HEK293 (cell line): Measurements from ENCODE around the gene ZNF536.
A peak's percentile ranks its signal among the peaks of the same experiment; 100 is the strongest.

Source experiments
- CTCF ChIA-PET: fragments of 350-600 bp; formaldehyde crosslinking; extraction: SDS; loops from one replicate; lab custom pipeline; 2021; ENCODE audit warnings: antibody characterized with exemption; lab: Yijun Ruan, JAX
- POLR2A ChIA-PET: fragments of 300-600 bp; formaldehyde crosslinking; extraction: SDS; loops from one replicate; lab custom pipeline; 2020; ENCODE audit warnings: antibody characterized with exemption, inconsistent platforms; lab: Yijun Ruan, JAX
- H3K27ac ChIP-seq: fragments of 200-500 bp; sonication (Bioruptor generic); 2 replicates; pipeline ENCODE4 v1.5.1; 2014; ENCODE audit warnings: low read depth, low read length, control low read depth, inconsistent platforms; ENCODE audit errors: extremely low read depth
- H3K36me3 ChIP-seq, 2 experiments: fragments of 200-500 bp in 1 of 2; sonication (Bioruptor generic) in 1 of 2; 1 replicate in 1 of 2; 2 replicates in 1 of 2; pipeline ENCODE4 v1.5.1; 2014 to 2017; ENCODE audit warnings: inconsistent platforms in 2 of 2, low read length in 2 of 2; ENCODE audit not compliant: control insufficient read depth in 2 of 2, insufficient read depth in 1 of 2
- H3K4me1 ChIP-seq: fragments of 200-500 bp; sonication (Bioruptor generic); 2 replicates; pipeline ENCODE4 v1.5.1; 2014; ENCODE audit warnings: mild to moderate bottlenecking, low read length, inconsistent platforms; ENCODE audit not compliant: control insufficient read depth, insufficient read depth
- H3K4me3 ChIP-seq: 2 replicates; pipeline ENCODE4 v1.5.1; 2011; ENCODE audit warnings: low read depth, mild to moderate bottlenecking, control low read depth, low read length, moderate library complexity
- H3K9me3 ChIP-seq: fragments of 200-500 bp; sonication (Bioruptor generic); 2 replicates; pipeline ENCODE4 v1.5.1; 2014; ENCODE audit warnings: low read depth, low read length, inconsistent platforms; ENCODE audit not compliant: control insufficient read depth, insufficient read depth
- FEZF1 ChIP-seq: fragments of 450-650 bp; formaldehyde crosslinking; IDR thresholded peaks from 2 replicates; pipeline ENCODE4 v1.5.1; 2016; ENCODE audit warnings: missing biosample characterization, missing genetic modification characterization
- KLF16 ChIP-seq: fragments of 450-650 bp; formaldehyde crosslinking; IDR thresholded peaks from 2 replicates; pipeline ENCODE4 v1.5.1; 2017; ENCODE audit warnings: missing biosample characterization, missing genetic modification characterization
- MZF1 ChIP-seq: fragments of 450-650 bp; formaldehyde crosslinking; IDR thresholded peaks from 2 replicates; pipeline ENCODE4 v1.5.1; 2017; ENCODE audit warnings: missing biosample characterization, missing genetic modification characterization, borderline replicate concordance
- SCRT2 ChIP-seq: fragments of 450-650 bp; formaldehyde crosslinking; IDR thresholded peaks from 2 replicates; pipeline ENCODE4 v1.5.1; 2016; ENCODE audit warnings: missing biosample characterization, missing genetic modification characterization
- SP7 ChIP-seq: fragments of 450-650 bp; formaldehyde crosslinking; IDR thresholded peaks from 2 replicates; pipeline ENCODE4 v1.5.1; 2016; ENCODE audit warnings: missing biosample characterization, missing genetic modification characterization
- TCF7L2 ChIP-seq: IDR thresholded peaks from 2 replicates; pipeline ENCODE4 v1.6.1; 2011; ENCODE audit warnings: low read depth, mild to moderate bottlenecking, inconsistent platforms, low read length, moderate library complexity, borderline replicate concordance
- YY1 ChIP-seq: fragments of 450-650 bp; formaldehyde crosslinking; IDR thresholded peaks from 2 replicates; pipeline ENCODE4 v1.5.1; 2018; ENCODE audit warnings: missing biosample characterization, missing genetic modification characterization
- ZBTB20 ChIP-seq: fragments of 450-650 bp; formaldehyde crosslinking; IDR thresholded peaks from 2 replicates; pipeline ENCODE4 v1.5.1; 2016; ENCODE audit warnings: missing biosample characterization, missing genetic modification characterization
- ZBTB8A ChIP-seq: fragments of 450-650 bp; formaldehyde crosslinking; IDR thresholded peaks from 2 replicates; pipeline ENCODE4 v1.5.1; 2016; ENCODE audit warnings: missing biosample characterization, missing genetic modification characterization
- ZEB2 ChIP-seq: fragments of 450-650 bp; formaldehyde crosslinking; IDR thresholded peaks from 2 replicates; pipeline ENCODE4 v1.5.1; 2016; ENCODE audit warnings: missing biosample characterization, missing genetic modification characterization
- ZNF132 ChIP-seq: fragments of 450-650 bp; formaldehyde crosslinking; IDR thresholded peaks from 2 replicates; pipeline ENCODE4 v1.5.1; 2017; ENCODE audit warnings: missing biosample characterization, missing genetic modification characterization, borderline replicate concordance
- ZNF140 ChIP-seq: fragments of 450-650 bp; formaldehyde crosslinking; IDR thresholded peaks from 2 replicates; pipeline ENCODE4 v1.5.1; 2016; ENCODE audit warnings: missing biosample characterization, missing genetic modification characterization
- ZNF155 ChIP-seq: fragments of 450-650 bp; formaldehyde crosslinking; IDR thresholded peaks from 2 replicates; pipeline ENCODE4 v1.5.1; 2016; ENCODE audit warnings: missing biosample characterization, missing genetic modification characterization
- ZNF18 ChIP-seq: fragments of 450-650 bp; formaldehyde crosslinking; IDR thresholded peaks from 2 replicates; pipeline ENCODE4 v1.5.1; 2016; ENCODE audit warnings: missing biosample characterization, missing genetic modification characterization
- ZNF23 ChIP-seq: fragments of 450-650 bp; formaldehyde crosslinking; IDR thresholded peaks from 2 replicates; pipeline ENCODE4 v1.5.1; 2016; ENCODE audit warnings: missing biosample characterization, missing genetic modification characterization, borderline replicate concordance
- ZNF391 ChIP-seq: fragments of 450-650 bp; formaldehyde crosslinking; IDR thresholded peaks from 2 replicates; pipeline ENCODE4 v1.5.1; 2016; ENCODE audit warnings: low read depth, missing biosample characterization, missing genetic modification characterization, borderline replicate concordance
- ZNF433 ChIP-seq: fragments of 450-650 bp; formaldehyde crosslinking; IDR thresholded peaks from 2 replicates; pipeline ENCODE4 v1.5.1; 2016; ENCODE audit warnings: missing biosample characterization, missing genetic modification characterization, low read depth
- ZNF518A ChIP-seq: fragments of 450-650 bp; formaldehyde crosslinking; conservative IDR thresholded peaks from 2 replicates; pipeline ENCODE4 v1.5.1; 2016; ENCODE audit warnings: low read depth, missing biosample characterization, missing genetic modification characterization
- ZNF76 ChIP-seq: fragments of 450-650 bp; formaldehyde crosslinking; IDR thresholded peaks from 2 replicates; pipeline ENCODE4; 2016; ENCODE audit warnings: low read depth, missing biosample characterization, missing genetic modification characterization, borderline replicate concordance
- ZNF785 ChIP-seq: fragments of 450-650 bp; formaldehyde crosslinking; IDR thresholded peaks from 2 replicates; pipeline ENCODE4 v1.5.1; 2016; ENCODE audit warnings: missing biosample characterization, missing genetic modification characterization
- ZNF837 ChIP-seq: fragments of 450-650 bp; formaldehyde crosslinking; IDR thresholded peaks from 2 replicates; pipeline ENCODE4 v1.5.1; 2016; ENCODE audit warnings: missing biosample characterization, missing genetic modification characterization
- ZSCAN30 ChIP-seq: fragments of 450-650 bp; IDR thresholded peaks from 2 replicates; pipeline ENCODE4 v1.5.1; 2018; ENCODE audit warnings: missing biosample characterization, mild to moderate bottlenecking, missing genetic modification characterization, moderate library complexity
- ZSCAN5A ChIP-seq: fragments of 450-650 bp; formaldehyde crosslinking; IDR thresholded peaks from 2 replicates; pipeline ENCODE4 v1.5.1; 2016; ENCODE audit warnings: missing biosample characterization, missing genetic modification characterization

ZNF536 gene

GRCh38 chr19:30387311-30388115 lies 15.3 kb downstream of the ZNF536 start:
- H3K4me3 ChIP-seq, result no peak overlapping the region
- TF ChIP-seq TCF7L2 (no peak), FEZF1 (tag by site-specific recombination) (peak; percentile 9; the same call in 1 of the 2 replicates), SCRT2 (tag by site-specific recombination) (peak; percentile 78), MZF1 (tag by site-specific recombination) (0 out of 2 replicates have a peak, but pooled peaks have one; percentile 37), ZNF391 (tag by site-specific recombination) (no peak)
- H3K9me3 ChIP-seq, result no peaks in the 10 kb centered on the region
- no peaks in the 10 kb centered on the region for H3K36me3 ChIP-seq
- ChIA-PET POLR2A (no interaction called here), CTCF (interaction anchor here (0.6 kb wide), 1 partner anchor 327 kb away, joined by 3 read pairs; no protein-coding TSS in a partner anchor)
- H3K4me1 ChIP-seq, result peaks cover 11% of the 10 kb centered on the region
- H3K27ac ChIP-seq, result no peak overlapping the region

GRCh38 chr19:30388327-30388726 lies 16.1 kb downstream of the ZNF536 start:
- Histone ChIP-seq H3K36me3 (no peaks in the 10 kb centered on the region), H3K4me3 (no peak overlapping the region), H3K4me1 (peaks cover 19% of the 10 kb centered on the region), H3K27ac (no peak overlapping the region), H3K9me3 (no peaks in the 10 kb centered on the region)
- POLR2A ChIA-PET, result no interaction called here
- TF ChIP-seq SP7 (tag by site-specific recombination), result no peak
- no peak for TF ChIP-seq ZNF76
- TF ChIP-seq KLF16 (tag by site-specific recombination), result no peak
- TF ChIP-seq ZBTB20 (tag by site-specific recombination), result no peak
- no peak for TF ChIP-seq ZNF23 (tag by site-specific recombination)
- TF ChIP-seq ZNF785 (tag by site-specific recombination), result no peak
- no peak for TF ChIP-seq ZNF132 (tag by site-specific recombination)
- no peak for TF ChIP-seq ZSCAN30
- TF ChIP-seq ZEB2 (tag by site-specific recombination), result no peak
- no peak for TF ChIP-seq ZNF18 (tag by site-specific recombination)
- no peak for TF ChIP-seq YY1 (tag by site-specific recombination)
- no peak for TF ChIP-seq ZNF837 (tag by site-specific recombination)
- TF ChIP-seq ZBTB8A (tag by site-specific recombination), result no peak
- TF ChIP-seq ZNF155 (tag by site-specific recombination), result no peak
- no peak for TF ChIP-seq ZNF433
- no peak for TF ChIP-seq ZNF518A (tag by site-specific recombination)
- TF ChIP-seq ZNF140 (tag by site-specific recombination), result no peak
- TF ChIP-seq ZSCAN5A (tag by site-specific recombination), result no peak
- TF ChIP-seq, all 188 proteins: peak for 0
- CTCF ChIA-PET, result interaction anchor here (1.0 kb wide), 1 partner anchor 13 kb away, joined by 4 read pairs; no protein-coding TSS in a partner anchor
